Keratinocyte (primary cell): ENCODE data around the gene DUSP2. TPM values are rescaled to one million over a fixed set of nuclear protein-coding genes. Genes with fewer than 3 reads are reported as not detected.

Experiments used
- DNase-seq: peaks from one replicate; pipeline ENCODE4 v3.0.0-alpha.2; 2011; ENCODE audit warnings: low read depth, missing footprints, low spot score
- FAIRE-seq: peaks from 2 replicates; lab custom pipeline; 2011; peaks lifted over from hg19 to GRCh38; lab: Jason Lieb, UNC
- H2AFZ ChIP-seq: 2 replicates; pipeline ENCODE4 v1.6.0; 2012; ENCODE audit warnings: low read length, control low read depth, inconsistent platforms; ENCODE audit not compliant: control insufficient read depth
- H3K27ac ChIP-seq: 2 replicates; pipeline ENCODE4 v1.5.1; 2011; ENCODE audit warnings: low read length; ENCODE audit not compliant: control insufficient read depth, insufficient read depth
- H3K27me3 ChIP-seq: 3 replicates; pipeline ENCODE4 v1.6.0; 2011; ENCODE audit warnings: low read length; ENCODE audit not compliant: control insufficient read depth, insufficient read depth; ENCODE audit errors: extremely low read depth
- H3K36me3 ChIP-seq, 2 experiments: 2 replicates in 1 of 2; 3 replicates in 1 of 2; pipeline ENCODE4 v1.5.1; 2011; ENCODE audit warnings: low read length in 2 of 2, mild to moderate bottlenecking in 1 of 2; ENCODE audit not compliant: control insufficient read depth in 2 of 2, insufficient read depth in 2 of 2; ENCODE audit errors: extremely low read depth in 1 of 2
- H3K4me1 ChIP-seq: 3 replicates; pipeline ENCODE4 v1.5.1; 2011; ENCODE audit warnings: low read length; ENCODE audit not compliant: control insufficient read depth, insufficient read depth; ENCODE audit errors: extremely low read depth
- H3K4me2 ChIP-seq: 3 replicates; pipeline ENCODE4 v1.6.0; 2011; ENCODE audit warnings: low read depth, low read length; ENCODE audit not compliant: control insufficient read depth, insufficient read depth; ENCODE audit errors: extremely low read depth
- H3K4me3 ChIP-seq, 3 experiments: fragments of 200-600 bp in 1 of 3; sonication (generic) in 1 of 3; 2 replicates in 2 of 3; 3 replicates in 1 of 3; pipeline ENCODE4 v1.5.1; 2011 to 2016; ENCODE audit warnings: low read length in 3 of 3, mild to moderate bottlenecking in 3 of 3, control low read depth in 2 of 3, inconsistent platforms in 1 of 3, low read depth in 1 of 3, mixed read lengths in 1 of 3, mixed run types in 1 of 3, moderate library complexity in 1 of 3; ENCODE audit not compliant: control insufficient read depth in 2 of 3, insufficient read depth in 2 of 3; ENCODE audit errors: extremely low read depth in 1 of 3
- H3K79me2 ChIP-seq: 2 replicates; pipeline ENCODE4 v1.6.0; 2012; ENCODE audit warnings: low read length; ENCODE audit not compliant: control insufficient read depth, insufficient read depth
- H3K9ac ChIP-seq: 3 replicates; pipeline ENCODE4 v1.6.0; 2011; ENCODE audit warnings: low read length; ENCODE audit not compliant: control insufficient read depth, insufficient read depth; ENCODE audit errors: extremely low read depth
- H3K9me1 ChIP-seq: 3 replicates; pipeline ENCODE4 v1.6.0; 2011; ENCODE audit warnings: low read length; ENCODE audit not compliant: control insufficient read depth, insufficient read depth; ENCODE audit errors: extremely low read depth
- H3K9me3 ChIP-seq: 2 replicates; pipeline ENCODE4 v1.5.1; 2012; ENCODE audit warnings: low read depth, low read length; ENCODE audit not compliant: control insufficient read depth
- H4K20me1 ChIP-seq: 3 replicates; pipeline ENCODE4 v1.6.0; 2011; ENCODE audit warnings: low read length; ENCODE audit not compliant: control insufficient read depth, insufficient read depth; ENCODE audit errors: extremely low read depth
- EZH2 ChIP-seq: IDR thresholded peaks from one replicate; pipeline ENCODE4 v1.6.1; 2012; ENCODE audit warnings: inconsistent platforms, mild to moderate bottlenecking, low read length, moderate library complexity
- dilution Hi-C: fragments of 300-500 bp; cut with MboI; formaldehyde crosslinking; loops from one replicate; pipeline ENCODE4 v1.7.0; 2020; ENCODE audit warnings: low sequenced_read_pairs; ENCODE audit not compliant: extremely low pct_ligation_motif_present
- polyA plus RNA-seq, 5 experiments: library from polyadenylated mRNA; depleted of rRNA in 3 of 5; stranded (reverse) in 3 of 5; stranded (forward) in 1 of 5; unstranded in 1 of 5; fragments of >200 nt; gene quantifications; 1 replicate in 1 of 5; 2 replicates in 3 of 5; 3 replicates in 1 of 5; pipeline versions ENCODE4 v1.2.1 to v1.2.3, GENCODE V29; 2011 to 2012; ENCODE audit warnings: missing spikeins in 2 of 5, low read depth in 1 of 5, low replicate concordance in 1 of 5
- TF ChIP-seq, protein P1 (sequence below), 3 experiments: IDR thresholded peaks in 1 of 3; conservative IDR thresholded peaks in 1 of 3; optimal IDR thresholded peaks in 1 of 3; 2 replicates in 2 of 3; 3 replicates in 1 of 3; pipeline versions ENCODE3 to v1.5.1; 2011; ENCODE audit warnings: low read length in 3 of 3, mild to moderate bottlenecking in 3 of 3, moderate library complexity in 2 of 3, control low read depth in 1 of 3, inconsistent platforms in 1 of 3; ENCODE audit not compliant: insufficient read depth in 2 of 3; ENCODE audit errors: extremely low read depth in 1 of 3

The DUSP2 gene
- polyA plus RNA-seq, 1 donor (not counting 4 experiments of a cell fraction or from before 2014, with no cell fraction given) = 1.2 TPM

DNA sequence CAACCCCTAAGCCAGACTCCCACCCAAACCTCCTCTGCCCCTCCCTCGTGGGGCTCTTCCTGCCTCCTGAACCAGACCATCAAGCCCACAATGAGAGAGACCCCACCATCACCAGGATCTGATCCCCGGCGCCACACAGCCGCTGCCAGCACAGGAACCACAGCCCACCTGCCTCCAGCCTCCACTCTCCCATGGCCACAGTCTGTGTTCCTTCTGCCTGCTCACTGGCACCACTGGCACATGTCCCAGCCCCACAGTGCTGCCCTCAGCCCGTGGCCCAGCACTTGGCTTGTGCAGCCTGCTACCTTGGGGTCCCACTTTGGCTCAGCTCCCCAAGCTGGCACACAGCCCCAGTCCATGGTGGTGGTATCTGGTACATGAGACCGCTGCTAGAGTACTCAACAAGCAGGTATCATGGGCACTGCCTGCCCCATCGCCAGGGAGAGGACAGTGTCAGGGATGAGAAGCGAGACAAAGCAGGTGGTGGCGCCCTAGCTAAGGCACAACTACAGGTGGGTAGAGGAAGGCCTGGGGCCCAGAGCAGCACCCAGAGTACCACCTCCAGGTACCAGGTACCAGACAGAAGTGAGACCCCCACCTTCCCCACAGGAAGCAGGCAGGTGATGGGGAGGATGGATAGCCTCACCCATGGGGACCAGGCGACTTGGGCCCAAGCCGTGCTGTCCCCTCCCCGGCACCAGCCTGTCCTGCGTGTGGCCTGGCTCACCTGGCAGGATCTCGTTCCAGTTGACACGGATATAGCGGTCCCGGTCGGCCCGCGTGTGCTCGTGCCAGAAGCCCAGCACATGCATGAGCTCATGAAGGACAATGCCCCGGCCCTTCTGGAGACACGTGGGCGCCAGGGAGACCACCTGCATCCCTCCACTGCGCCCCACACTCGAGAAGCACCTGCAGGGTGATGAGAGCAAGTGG, 13.2 kb downstream of the DUSP2 start:
- H3K4me1 ChIP-seq = no peaks in the 10 kb centered on the region
- TF ChIP-seq EZH2 = no peak
- TF ChIP-seq, protein P1, sequence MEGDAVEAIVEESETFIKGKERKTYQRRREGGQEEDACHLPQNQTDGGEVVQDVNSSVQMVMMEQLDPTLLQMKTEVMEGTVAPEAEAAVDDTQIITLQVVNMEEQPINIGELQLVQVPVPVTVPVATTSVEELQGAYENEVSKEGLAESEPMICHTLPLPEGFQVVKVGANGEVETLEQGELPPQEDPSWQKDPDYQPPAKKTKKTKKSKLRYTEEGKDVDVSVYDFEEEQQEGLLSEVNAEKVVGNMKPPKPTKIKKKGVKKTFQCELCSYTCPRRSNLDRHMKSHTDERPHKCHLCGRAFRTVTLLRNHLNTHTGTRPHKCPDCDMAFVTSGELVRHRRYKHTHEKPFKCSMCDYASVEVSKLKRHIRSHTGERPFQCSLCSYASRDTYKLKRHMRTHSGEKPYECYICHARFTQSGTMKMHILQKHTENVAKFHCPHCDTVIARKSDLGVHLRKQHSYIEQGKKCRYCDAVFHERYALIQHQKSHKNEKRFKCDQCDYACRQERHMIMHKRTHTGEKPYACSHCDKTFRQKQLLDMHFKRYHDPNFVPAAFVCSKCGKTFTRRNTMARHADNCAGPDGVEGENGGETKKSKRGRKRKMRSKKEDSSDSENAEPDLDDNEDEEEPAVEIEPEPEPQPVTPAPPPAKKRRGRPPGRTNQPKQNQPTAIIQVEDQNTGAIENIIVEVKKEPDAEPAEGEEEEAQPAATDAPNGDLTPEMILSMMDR (optimal IDR thresholded peaks at IDR 0.05 in 1 of 3, IDR thresholded peaks at IDR 0.05 in 1 of 3, conservative IDR thresholded peaks at IDR 0.05 in 1 of 3; ENCODE audit: extremely low read depth in 1 of 3, insufficient read depth in 2 of 3, low read length in 3 of 3) = no peak
- H3K27me3 ChIP-seq = peaks cover 14% of the 10 kb centered on the region
- no peak overlapping the region for H3K4me2 ChIP-seq
- H3K4me3 ChIP-seq = no peak overlapping the region
- no peaks in the 10 kb centered on the region for H3K79me2 ChIP-seq
- H3K9ac ChIP-seq = no peak overlapping the region
- DNase-seq = no peak
- dilution Hi-C loops = no loop called here
- H3K36me3 ChIP-seq = no peaks in the 10 kb centered on the region
- H2AFZ ChIP-seq = no peak overlapping the region
- no peaks in the 10 kb centered on the region for H3K9me3 ChIP-seq
- H3K27ac ChIP-seq = no peak overlapping the region
- no peaks in the 10 kb centered on the region for H3K9me1 ChIP-seq
- FAIRE-seq = no peak
- no peaks in the 10 kb centered on the region for H4K20me1 ChIP-seq

DNA sequence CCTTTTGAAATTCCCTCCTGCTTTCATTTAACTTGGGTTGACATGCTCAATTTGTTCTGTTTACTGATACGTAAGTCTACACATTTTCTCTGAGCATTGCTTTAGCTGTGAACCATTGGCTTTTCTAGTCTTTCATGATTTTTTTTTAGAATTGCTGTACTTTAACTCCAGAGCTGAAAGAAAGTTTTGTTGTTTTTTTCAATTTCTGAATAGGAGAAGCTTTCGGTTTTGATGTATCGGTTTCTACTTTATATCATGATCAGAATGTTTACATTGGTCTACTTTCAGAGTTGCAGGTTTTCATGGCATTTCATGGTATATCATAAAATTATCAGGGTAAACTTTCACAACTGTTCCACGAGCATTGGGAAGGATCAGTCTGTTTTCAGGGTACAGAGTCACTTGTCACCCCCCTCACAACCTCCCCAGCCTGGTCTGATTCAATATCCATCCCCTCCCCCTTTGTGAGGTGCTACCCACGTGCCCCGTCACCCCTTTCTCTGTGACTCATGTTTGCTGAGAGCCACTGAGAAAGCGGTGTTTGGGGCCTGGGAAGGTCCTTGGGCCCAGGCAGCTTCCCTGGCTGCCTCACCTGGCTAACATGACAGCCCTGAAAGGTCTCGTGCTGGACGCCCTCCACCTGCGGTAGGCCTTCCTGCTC, 14.0 kb downstream of the DUSP2 start:
- H4K20me1 ChIP-seq = no peaks in the 10 kb centered on the region
- no peak overlapping the region for H3K4me3 ChIP-seq
- no peak overlapping the region for H2AFZ ChIP-seq
- H3K4me2 ChIP-seq = no peak overlapping the region
- dilution Hi-C loops = no loop called here
- H3K36me3 ChIP-seq = no peaks in the 10 kb centered on the region
- H3K9ac ChIP-seq = no peak overlapping the region
- H3K9me3 ChIP-seq = no peaks in the 10 kb centered on the region
- TF ChIP-seq, protein P1 (optimal IDR thresholded peaks at IDR 0.05 in 1 of 3, IDR thresholded peaks at IDR 0.05 in 1 of 3, conservative IDR thresholded peaks at IDR 0.05 in 1 of 3; ENCODE audit: extremely low read depth in 1 of 3, insufficient read depth in 2 of 3, low read length in 3 of 3) = no peak
- no peak for TF ChIP-seq EZH2
- H3K27ac ChIP-seq = no peak overlapping the region
- no peaks in the 10 kb centered on the region for H3K9me1 ChIP-seq
- H3K4me1 ChIP-seq = no peaks in the 10 kb centered on the region
- no peak for FAIRE-seq
- H3K27me3 ChIP-seq = peaks cover 13% of the 10 kb centered on the region
- H3K79me2 ChIP-seq = no peaks in the 10 kb centered on the region
- DNase-seq = no peak
